Fibroblast of upper back skin (primary cell): ENCODE results near the gene ILF3.

Experiments used
- DNase-seq: peaks from one replicate; pipeline ENCODE4 v3.0.0-alpha.2; 2013

ILF3 gene

DNA sequence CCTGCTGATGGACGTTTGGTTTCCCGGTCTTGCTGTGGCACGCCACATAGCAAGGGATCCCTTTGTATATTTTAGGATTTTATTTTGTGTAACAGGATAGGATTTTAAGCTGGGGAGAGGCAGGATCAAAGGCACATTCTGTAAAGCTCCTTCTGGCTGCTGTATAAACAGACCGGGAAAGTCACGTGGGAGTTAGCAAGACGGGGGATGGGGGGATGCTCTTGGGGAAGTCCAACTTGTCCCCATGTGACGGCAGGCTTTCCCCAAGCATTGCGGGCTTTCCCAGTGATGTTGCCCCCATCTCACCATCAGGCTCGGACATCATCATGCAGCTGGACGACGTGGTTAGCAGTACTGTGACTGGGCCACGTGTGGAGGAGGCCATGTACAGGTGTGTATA is 52.8 kb downstream of the ILF3 start:
- no peak for DNase-seq

DNA sequence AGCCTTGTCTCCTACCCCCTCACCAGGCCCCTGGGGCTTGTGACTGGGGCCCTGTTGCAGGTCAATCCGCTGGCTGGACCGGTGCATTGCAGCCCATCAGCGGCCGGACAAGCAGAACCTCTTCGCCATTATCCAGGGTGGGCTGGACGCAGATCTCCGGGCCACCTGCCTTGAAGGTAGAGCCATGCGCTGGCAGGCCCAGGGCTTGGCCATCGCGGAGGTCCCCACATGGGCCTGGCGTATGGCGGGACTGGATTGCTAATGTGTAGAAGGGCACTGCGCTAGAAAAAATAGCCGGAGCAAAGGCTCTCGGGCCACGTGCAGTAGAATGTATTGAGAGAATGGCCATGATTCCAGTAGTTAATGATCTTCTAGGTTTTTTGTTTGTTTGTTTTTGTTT is 53.3 kb downstream of the ILF3 start:
- DNase-seq, result no peak

DNA sequence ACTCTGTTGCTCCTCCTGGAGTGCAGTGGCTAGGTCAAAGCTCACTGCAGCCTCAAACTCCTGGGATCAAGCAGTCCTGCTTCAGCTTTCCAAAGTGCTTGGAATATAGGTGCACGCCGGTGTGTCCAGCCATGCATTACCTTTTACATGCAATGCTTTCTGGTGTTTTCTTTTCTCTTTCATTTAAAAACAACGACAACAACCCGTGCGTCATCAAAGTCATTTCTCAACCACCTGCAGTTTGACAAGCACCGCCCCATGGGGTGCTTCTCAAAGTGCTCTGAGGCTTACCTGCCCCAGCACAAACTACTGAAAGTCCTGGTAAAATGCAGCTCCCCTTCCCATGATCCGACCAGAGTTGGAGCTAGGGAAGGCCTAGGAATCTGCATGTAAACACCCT is 54.1 kb downstream of the ILF3 start:
- no peak for DNase-seq

DNA sequence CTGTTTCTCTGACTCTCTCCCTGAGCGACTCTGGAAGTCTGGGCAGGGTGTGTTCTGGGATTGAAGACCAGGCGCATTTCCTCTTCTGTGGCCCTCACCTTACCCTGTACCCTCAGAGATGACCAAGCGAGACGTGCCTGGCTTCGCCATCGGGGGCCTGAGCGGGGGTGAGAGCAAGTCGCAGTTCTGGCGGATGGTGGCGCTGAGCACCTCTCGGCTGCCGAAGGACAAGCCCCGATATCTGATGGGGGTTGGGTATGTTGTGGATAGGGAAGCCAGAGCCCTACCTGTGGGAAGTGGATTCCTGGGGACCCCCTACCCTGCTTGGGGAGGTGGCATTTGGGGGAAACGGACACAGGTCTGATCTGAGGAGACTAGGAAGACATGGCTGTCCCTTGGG is 57.9 kb downstream of the ILF3 start:
- no peak for DNase-seq

DNA sequence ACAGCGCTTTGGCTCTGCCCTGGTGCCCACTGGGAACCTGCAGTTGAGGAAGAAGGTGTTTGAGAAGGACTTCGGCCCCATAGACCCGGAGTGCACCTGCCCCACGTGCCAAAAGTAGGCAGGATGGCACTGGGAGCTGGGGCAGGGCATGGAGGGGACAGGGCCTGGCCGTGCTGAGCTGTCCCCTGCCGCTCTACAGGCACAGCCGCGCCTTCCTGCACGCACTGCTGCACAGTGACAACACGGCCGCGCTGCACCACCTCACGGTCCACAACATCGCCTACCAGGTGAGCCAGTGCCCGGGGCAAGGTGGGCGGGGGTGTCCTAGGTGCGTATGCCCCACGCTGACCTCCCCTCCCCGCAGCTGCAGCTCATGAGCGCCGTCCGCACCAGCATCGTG is 58.6 kb downstream of the ILF3 start:
- DNase-seq, result no peak

DNA sequence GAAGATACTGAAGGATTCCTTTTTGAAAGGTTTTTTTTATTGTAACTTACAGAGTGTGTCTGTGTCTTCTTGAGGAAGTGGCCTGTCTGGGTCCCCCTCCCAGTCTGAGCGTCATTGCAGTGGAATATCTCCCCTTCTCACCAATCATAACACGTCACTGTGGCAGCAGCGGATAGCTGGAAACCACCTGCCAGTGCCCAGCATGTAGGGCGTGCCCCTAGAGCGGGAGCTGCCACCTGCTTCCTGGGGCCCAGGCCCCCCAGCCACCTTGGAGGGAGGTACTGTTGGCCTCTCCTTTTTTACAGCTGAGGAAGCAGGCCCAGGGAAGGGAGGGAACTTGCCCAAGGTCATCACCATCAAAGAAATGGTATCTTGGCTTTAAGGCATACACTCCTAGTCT is 59.2 kb downstream of the ILF3 start:
- DNase-seq, result no peak

DNA sequence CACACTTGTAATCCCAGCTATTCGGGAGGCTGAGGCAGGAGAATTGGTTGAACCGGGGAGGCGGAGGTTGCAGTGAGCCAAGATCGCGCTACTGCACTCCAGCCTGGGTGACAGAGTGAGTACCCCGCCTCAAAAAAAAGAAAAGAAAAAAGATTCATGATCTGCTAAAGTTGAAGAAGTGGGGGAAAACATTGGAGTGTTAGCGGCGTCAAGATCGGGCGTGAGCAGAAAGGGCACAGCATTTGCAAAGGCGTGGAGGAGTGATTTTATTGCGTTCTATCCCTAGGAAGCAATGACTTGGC is 62.9 kb downstream of the ILF3 start:
- DNase-seq, result no peak

DNA sequence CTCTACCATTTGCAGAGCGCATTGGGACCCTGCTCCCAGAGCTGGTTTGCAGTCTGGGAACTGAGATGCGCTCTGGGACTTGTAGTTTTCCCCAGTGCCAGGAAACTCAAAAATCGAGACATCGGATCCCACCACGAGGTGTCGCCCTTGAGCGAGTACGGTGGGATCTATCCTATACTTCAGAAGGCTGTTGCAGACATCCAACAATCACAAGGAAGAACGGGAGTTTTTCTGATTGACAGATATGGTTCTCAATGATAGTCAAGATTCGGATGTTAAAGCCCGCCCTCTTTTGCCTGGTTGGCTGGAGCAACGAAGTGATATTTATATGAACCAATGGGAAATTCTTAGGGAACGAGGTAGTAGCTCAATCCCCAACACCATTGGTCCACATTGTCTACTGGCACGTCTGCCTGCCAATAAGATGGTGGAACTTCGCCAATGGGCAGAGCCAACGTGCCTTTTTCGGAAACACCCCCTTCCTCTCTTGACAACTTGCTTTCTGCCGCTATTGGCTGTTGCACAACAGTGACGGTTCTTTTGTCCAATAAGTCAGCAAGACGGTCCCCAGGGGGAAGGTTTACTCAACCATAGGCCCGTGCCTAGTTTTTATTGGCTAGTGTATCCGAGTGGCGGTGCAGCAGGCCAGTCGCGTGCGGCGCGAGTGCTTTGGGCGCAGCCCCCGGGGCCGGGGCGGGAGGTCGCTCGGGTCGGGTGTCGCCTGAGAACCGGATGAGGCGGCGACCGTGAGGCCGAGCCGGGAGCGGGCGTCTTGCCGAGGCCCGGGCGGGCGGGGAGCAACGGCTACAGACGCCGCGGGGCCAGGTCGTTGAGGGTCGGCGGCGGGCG is 63.4 kb downstream of the ILF3 start, which contains the start of gene DNM2:
Gene DNM2, plus strand, starts transcription at position 724 of the 849 bp plus-strand sequence. CDS start 164 bp downstream, outside the sequence.
- peak; percentile 100 for DNase-seq

DNA sequence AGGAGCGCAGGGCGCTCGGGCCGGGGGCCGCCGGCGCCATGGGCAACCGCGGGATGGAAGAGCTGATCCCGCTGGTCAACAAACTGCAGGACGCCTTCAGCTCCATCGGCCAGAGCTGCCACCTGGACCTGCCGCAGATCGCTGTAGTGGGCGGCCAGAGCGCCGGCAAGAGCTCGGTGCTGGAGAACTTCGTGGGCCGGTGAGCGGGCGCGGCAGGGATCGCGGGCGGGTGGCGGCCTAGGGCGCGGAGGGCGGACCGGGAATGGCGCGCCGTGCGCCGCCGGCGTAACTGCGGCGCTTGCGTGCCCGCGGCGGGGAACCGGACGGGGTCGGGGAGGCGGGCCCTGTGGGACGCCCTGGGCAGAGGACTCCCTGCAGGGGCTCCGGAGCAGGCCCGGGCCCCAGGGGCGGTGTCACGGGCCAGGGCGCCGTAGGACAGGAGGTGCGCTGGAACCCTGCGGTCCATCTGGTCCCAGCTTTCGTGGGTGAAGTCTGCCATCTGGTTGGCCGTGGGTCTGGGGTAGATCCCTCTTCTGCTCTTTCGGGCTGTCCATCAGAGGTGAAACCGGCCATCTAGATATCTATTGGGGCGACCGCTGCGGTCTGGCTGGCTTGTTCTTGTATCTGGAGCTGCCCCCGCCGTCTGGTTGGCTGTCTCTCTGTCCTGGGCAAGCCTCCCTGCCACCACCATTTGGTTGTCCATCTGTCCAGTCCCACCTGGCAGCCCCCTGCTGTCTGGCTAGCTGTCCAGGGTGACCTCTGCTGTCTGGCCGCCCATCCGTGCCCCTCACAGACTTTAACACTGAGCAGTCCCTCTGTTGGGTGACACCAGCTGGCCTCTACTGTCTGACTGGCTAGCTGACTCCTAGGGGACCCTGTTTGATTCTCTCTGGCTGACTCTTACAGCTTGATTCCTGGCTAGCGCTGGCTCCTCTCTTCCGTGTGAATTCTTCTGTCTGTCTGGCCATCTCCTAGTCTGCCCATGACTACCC is 64.4 kb downstream of the ILF3 start:
- DNase-seq, result peak; percentile 24

DNA sequence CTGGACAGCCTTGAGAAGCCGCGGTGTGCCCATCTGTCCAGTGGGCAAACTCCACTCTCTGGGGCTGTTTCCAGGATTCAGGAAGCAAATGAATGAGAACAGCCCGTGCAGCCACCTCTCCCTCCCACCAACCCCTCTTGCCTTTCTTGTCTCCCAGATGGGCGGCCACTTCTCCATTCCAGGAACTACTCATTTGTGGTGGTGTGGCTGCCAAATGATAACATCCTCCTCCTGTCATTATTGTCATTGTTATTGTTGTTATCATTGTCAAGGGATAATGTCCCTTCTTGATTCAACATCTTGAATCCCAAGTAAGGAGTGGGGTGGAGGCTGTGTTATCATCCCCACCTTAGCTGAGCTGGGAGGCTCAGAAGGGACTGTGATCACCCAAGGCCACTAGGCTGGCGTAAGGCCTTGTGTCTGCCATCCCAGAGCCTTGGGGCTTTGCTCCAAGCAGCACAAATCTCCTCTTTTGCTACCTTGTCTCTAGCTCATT is 65.4 kb downstream of the ILF3 start:
- no peak for DNase-seq

DNA sequence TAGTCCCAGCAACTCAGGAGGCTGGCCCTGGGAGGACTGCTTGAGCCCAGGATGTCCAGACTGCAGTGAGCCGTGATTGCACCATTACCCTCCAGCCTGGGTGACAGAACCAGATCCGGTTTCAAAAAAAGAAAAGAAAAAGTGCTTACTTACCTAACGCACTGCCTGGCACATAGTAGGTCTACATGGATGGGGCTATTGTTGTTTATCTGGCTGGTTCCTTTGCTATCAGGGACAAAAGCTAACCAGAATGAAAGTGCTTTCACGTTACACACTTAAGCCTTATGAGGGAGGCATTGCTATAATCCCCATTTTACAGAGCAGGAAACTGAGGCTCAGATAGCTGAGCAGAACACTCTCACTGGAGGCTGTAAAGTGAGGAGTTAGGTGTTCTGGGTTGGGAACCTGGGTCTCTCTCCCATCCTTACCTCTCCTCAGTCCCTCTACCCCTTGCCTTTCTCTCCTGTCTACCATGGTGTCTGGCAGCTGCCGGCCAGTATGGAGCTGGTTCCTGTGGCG is 66.5 kb downstream of the ILF3 start:
- DNase-seq, result no peak

DNA sequence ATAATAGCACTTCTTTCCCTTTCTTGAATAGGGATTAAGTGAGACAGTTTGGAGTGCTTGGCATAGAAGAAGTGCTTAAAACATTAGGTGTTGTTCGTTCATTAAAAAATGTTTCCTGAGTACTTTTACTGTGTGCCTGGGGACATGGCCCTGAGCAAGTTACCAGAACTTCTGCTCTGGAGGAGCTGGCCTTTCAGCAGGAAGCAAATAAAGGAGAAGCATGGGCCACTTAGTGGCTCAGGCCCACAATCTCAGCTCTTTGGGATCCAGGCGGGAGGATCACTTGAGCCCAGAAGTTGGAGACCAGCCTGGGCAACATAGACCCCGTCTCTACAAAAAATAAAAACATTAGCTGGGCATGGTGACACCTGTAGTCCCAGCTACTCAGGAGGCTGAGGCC is 69.4 kb downstream of the ILF3 start:
- DNase-seq, result no peak

DNA sequence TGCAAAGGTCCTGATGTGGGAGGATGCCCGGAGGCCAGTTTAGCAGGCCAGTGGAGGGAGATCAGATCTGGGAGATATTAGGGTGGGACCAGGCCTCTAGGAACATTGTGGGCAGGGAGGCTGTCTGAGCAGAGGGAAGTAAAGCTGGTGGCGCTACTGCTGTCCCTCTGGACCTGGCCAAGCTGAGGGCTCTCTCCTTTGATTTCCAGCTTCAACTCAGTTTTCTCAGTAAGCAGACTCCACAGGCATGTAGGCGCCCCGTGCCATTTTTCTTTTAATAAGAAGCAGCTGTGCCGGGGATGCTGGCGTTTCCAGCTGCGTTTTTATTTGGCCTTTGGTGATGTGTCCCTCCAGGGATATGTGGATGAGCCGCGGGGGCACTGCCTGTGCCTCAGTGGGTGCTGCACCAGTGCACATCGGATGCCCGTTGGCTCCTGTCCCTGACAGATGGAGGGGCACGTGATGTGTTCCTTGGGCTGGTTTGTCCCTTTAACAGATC is 70.5 kb downstream of the ILF3 start:
- peak; percentile 45 for DNase-seq

DNA sequence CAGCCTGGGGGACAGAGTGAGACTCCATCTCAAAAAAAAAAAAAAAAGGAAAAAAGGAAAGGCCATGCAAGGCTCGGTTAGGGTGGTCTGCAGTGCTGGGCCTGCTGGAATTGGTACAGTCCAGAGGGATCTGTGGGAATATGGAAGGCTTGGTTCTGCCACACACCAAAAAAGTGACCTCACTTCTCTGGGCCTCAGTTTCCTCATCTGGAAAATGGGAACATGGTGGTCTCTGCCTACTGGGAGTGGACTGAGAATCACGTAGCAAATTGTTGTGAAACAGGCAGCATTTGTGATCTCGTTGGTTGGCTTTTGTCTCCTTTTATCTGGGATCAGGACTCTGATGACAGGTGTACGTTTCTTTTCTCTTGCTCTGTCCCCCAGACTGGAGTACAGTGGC is 71.3 kb downstream of the ILF3 start:
- no peak for DNase-seq

DNA sequence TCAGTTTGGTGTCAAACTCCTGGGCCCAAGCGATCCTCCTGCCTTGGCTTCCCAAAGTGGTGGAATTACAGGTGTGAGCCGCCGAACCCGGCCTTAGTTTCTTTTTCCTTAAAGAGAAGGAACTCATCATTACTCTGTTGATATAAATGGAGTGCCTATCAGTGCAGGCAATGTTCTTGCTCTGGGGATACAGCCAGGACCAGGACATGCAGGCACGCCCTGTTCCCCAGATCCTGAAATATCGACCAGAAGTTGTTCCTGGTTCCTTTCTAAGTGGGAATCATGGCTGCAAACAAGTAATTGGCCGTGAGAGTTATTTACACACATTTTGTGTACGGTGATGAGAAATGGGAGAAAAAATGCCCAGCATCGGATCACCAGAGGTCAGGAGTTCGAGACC is 72.1 kb downstream of the ILF3 start:
- no peak for DNase-seq

DNA sequence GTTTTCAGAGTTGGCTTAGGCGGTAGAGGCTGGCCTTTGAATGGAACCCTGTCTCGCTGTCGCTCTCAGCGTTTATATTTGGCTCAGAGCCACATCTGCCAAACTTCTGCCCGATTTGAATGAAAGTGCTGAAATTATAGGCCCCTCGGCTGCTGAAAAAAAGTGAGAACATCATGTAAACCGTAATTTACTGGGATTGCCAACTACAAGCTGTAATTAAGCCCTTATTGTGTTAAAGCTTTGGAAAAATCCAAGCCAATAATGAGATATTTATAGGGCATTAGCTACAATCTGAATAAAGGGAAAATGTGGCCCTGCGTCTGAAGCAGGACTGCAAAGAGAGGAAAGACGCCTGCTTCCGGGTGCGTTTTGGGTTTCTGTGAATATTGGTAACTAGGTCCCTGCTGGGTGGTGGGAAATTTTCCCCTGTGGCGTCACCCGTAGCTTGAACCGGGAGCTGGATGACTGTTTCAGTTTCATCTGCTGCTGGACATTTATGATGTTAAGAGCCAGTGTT is 73.6 kb downstream of the ILF3 start:
- no peak for DNase-seq

DNA sequence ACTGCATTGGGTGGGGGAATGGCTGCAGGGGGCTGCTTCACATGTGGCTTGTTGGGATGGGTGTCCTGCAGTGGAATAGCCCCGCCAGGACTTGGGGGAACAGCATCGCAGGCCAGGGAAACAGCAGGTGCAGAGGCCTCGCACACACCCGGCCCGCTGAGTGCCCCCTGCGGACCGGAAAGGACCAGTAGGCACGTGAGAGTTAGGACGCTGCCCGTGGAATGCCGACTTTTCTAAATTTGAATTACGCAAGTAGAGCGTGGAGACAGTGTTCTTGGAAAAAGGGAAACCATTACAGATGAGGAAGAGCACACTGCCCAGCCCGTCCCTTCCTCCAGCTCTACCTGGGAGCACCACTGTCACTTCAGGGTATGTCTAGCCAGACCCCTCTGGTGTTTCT is 75.3 kb downstream of the ILF3 start:
- DNase-seq, result no peak

DNA sequence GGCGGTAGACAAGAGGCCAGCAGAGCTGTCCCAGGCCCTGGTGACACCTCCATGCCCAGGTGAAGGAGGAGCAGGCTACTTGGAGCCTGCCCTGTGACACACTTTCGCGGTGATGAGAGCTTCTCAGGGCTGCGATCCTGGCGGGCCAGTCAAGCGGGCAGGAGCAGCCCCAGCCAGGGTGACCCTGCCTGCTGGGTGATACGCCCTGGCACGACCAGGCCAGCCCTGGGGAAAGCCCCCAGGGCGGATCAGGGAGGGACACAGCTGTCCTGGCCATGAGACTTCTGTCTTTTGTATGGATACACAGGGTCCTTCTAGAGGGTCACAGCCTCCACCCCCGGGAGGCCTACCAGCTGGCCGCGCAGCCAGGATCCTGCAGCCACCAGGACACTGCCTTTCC is 76.8 kb downstream of the ILF3 start:
- DNase-seq, result no peak

DNA sequence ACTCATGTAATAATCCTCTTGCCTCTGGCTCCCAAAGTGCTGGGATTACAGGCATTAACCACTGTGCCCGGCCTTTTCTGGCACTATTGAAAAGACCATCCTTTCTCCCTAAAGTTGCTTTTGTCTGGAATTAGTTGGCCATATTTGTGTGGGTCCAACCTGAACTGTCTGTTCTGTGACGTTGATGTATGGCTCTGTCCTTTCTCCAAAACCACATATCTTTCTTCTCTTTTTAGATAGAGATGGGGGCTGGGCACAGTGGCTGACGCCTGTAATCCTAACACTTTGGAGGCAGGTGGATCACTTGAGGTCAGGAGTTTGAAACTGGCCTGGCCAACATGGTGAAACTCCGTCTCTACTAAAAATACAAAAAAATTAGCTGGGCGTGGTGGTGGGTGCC is 81.6 kb downstream of the ILF3 start:
- no peak for DNase-seq

DNA sequence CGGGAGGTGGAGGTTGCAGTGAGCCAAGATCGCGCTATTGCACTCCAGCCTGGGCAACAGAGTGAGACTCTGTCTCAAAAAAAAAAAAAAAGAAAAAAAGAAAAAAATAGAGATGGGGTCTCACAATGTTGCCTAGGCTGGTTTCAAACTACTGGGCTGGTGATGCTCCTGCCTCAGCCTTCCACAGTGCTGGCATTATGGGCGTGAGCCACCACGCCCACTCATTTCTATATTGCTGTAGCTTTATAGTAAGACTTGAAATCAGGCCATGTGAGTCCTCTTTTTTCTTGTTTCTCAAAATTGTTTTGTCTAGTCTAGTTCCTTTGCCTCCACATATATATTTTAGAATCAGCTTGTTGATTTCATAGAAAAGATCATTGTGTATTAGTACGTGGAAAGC is 82.0 kb downstream of the ILF3 start:
- no peak for DNase-seq

DNA sequence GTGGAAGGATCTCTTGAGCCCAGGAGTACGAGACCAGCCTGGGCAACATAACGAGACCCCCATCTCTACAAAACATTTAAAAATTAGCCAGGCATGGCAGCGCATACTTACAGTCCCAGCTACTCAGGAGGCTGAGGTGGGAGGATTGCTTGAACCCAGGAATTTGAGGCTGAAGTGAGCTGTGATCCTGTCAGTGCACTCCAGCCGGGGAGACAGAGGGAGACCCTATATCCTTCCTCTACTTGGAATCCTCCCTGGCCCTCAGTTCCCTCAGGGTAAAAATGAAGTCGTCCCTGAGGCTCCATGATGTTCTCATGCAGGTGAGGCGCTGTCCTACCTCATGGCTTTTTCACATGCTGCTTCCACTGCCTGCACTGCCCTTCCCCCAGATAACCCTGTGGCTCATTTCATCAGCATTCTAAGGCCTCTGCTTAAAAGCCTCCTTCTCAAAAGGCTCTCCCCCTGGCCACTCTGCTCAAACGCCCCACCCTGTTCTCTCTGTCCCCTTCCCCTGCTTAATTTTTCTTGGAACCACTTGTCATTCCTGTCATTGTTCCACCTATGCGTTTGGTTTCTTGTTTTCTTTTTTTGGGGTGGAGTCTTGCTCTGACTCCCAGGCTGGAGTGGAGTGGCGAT is 82.9 kb downstream of the ILF3 start:
- no peak for DNase-seq

DNA sequence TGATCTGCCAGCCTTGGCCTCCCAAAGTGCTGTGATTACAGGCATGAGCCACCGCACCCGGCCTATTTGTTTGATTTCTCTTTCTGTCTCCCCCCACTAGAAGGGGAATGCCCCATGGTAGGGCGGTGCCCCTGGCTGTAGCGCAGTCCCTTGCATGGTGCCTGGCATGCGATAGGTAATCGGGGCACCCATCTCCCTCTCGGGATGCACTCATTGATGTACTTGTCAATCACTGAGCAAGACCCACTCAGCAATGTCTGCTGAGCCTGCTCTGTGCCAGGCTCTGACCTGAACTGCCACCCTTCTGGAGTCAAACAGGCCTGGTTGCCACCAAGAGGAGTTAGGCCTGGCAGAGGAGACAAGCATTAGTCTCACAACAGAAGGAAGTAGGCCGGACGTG is 83.6 kb downstream of the ILF3 start:
- DNase-seq, result no peak

DNA sequence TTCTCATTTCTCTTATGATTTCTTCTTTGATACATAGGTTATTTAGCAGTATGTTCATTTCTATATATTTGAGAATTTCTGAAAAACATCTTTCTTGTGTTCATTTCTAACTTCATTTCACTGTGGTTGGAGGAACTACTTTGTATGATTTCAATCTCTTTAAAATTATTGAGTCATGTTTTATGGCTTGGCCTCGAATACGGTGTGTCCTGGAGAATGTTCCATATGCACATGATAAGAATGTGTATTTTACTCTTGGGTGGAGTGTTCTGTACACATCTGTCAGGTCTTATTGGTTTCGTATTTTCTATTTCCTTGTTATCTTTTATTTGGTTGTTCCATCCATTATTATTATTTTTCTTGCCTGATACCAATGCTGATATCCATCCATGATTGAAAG is 86.7 kb downstream of the ILF3 start:
- no peak for DNase-seq
